ENCODE results near the gene PALD1.

PALD1 gene

GRCh38 chr10:70444744-70445143 lies 33.8 kb upstream of the PALD1 start:
- no peak for TF ChIP-seq CTCF (conservative IDR thresholded peaks at IDR 0.05; ENCODE audit: low read depth, low read length)
- no peak overlapping the region for H3K4me3 ChIP-seq (ENCODE audit: low read length)
- no peak for DNase-seq (ENCODE audit: low read depth)

- no peak overlapping the region for H3K4me3 ChIP-seq (ENCODE audit: low read length)
- no peak for TF ChIP-seq CTCF (conservative IDR thresholded peaks at IDR 0.05; ENCODE audit: low read depth, low read length)
- no peak for DNase-seq (ENCODE audit: low read depth)
These were observed 32.6 kb upstream of the PALD1 start for GRCh38 chr10:70445718-70446657.

- no peak overlapping the region for H3K4me3 ChIP-seq (ENCODE audit: low read length)
- DNase-seq (ENCODE audit: low read depth): no peak
- TF ChIP-seq CTCF (conservative IDR thresholded peaks at IDR 0.05; ENCODE audit: low read depth, low read length): no peak
These were observed 30.3 kb upstream of the PALD1 start for GRCh38 chr10:70448236-70448635.

- H3K4me3 ChIP-seq (ENCODE audit: low read length): no peak overlapping the region
- no peak for DNase-seq (ENCODE audit: low read depth)
- no peak for TF ChIP-seq CTCF (conservative IDR thresholded peaks at IDR 0.05; ENCODE audit: low read depth, low read length)
These were observed 23.3 kb upstream of the PALD1 start for GRCh38 chr10:70455213-70455630.

GRCh38 chr10:70456164-70456563 lies 22.4 kb upstream of the PALD1 start:
- no peak for DNase-seq (ENCODE audit: low read depth)
- no peak for TF ChIP-seq CTCF (conservative IDR thresholded peaks at IDR 0.05; ENCODE audit: low read depth, low read length)
- no peak overlapping the region for H3K4me3 ChIP-seq (ENCODE audit: low read length)

- no peak for TF ChIP-seq CTCF (conservative IDR thresholded peaks at IDR 0.05; ENCODE audit: low read depth, low read length)
- DNase-seq (ENCODE audit: low read depth): no peak
- H3K4me3 ChIP-seq (ENCODE audit: low read length): no peak overlapping the region
These were observed 20.7 kb upstream of the PALD1 start for GRCh38 chr10:70457759-70458305.

All from retinal pigment epithelial cell (primary cell).